H7 (cell line): ENCODE results near the gene CNTNAP2. TPM values are rescaled to one million over a fixed set of nuclear protein-coding genes. Genes with fewer than 3 reads are reported as not detected.

Experiments
- DNase-seq: peaks from one replicate; pipeline ENCODE4 v3.0.0; 2012
- H3K27me3 ChIP-seq: 2 replicates; pipeline ENCODE4 v1.6.0; 2011; ENCODE audit warnings: mild to moderate bottlenecking, low read length; ENCODE audit not compliant: control insufficient read depth, insufficient read depth
- H3K36me3 ChIP-seq: replicated peaks from 2 replicates; pipeline ENCODE4 v1.5.1; 2011; ENCODE audit warnings: low read length; ENCODE audit not compliant: control insufficient read depth, insufficient read depth
- H3K4me3 ChIP-seq: 2 replicates; pipeline ENCODE4 v1.5.1; 2011; ENCODE audit warnings: low read depth, mild to moderate bottlenecking, control low read depth, low read length, moderate library complexity; ENCODE audit not compliant: insufficient read depth
- total RNA-seq: library from RNA; depleted of rRNA; stranded (reverse); fragments of >200 nt; shearing (Covaris generic); gene quantifications from 2 replicates; pipeline ENCODE4 v1.2.3, GENCODE V29; 2014

The CNTNAP2 gene
- total RNA-seq, 1 experiment from 2014 or later = 109 TPM

DNA sequence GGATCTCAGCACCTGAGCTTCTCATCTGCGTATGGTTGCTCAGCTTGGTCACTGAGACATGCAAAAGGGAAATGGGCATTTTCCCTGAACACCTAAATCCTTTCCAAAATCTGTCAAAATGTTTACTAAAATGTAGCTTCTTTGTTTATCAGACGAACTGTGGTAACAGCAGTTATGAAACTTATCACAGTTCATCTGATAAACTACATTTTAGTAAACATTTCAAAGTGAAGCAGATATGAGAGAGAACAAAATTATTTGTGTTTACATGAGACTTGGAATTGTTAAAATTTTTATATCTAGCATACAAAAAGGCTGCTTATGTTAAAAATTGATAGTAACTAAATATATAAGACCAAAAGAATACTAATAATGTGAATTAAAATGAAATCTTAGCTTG lies 1900.5 kb downstream of the CNTNAP2 start:
- H3K27me3 ChIP-seq = no peaks in the 10 kb centered on the region; the same call in 1 of the 2 replicates
- DNase-seq = no peak
- no peak overlapping the region for H3K4me3 ChIP-seq
- no peaks in the 10 kb centered on the region for H3K36me3 ChIP-seq

DNA sequence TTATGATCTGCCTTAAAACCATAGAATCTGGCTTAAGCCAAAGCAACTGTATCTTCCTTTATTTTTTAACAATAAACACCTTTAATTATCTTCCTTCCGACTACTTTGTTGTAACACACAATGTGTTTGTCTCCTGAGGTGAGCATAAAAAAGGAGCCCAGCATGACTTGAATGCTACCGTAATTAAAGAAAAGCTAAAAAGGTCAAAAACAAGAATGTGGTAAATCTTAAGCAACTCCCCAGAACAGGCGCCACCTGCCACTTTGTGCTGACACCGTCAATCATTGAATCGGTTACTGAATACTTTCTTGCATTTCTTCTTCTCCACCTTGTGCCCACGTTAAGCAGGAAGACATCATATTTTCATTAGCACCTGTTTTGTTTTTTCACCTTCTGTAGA lies 1904.1 kb downstream of the CNTNAP2 start:
- Histone ChIP-seq H3K27me3 (no peaks in the 10 kb centered on the region; the same call in 1 of the 2 replicates), H3K4me3 (no peak overlapping the region), H3K36me3 (no peaks in the 10 kb centered on the region)
- peak; percentile 13 for DNase-seq

DNA sequence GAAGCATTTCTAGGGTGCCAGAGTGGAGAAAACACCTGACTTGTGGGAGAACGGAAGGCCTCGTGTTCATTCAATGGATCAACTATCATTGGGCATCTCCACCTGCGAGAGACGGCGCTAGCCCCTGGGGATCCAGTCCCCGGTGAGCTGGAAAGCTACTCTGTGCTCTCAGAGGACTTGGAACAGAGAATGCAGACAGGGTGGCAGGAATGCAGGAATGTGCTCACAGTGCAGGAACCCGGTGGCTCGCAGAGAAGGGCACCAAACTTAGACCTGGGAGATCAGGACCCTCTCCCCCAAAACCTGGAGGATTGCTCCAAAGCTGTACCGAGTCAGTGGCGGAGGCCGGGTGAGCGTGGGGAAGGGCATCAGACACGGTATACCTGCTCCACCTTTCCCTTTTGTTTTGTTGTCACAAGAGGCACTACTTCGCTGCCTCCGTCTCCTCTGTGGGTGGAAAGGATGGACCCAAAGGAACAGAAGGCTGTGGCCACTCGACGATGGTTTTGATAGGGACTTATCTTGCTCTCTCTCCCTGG lies 1905.0 kb downstream of the CNTNAP2 start:
- H3K36me3 ChIP-seq = no peaks in the 10 kb centered on the region
- no peak overlapping the region for H3K4me3 ChIP-seq
- DNase-seq = no peak

DNA sequence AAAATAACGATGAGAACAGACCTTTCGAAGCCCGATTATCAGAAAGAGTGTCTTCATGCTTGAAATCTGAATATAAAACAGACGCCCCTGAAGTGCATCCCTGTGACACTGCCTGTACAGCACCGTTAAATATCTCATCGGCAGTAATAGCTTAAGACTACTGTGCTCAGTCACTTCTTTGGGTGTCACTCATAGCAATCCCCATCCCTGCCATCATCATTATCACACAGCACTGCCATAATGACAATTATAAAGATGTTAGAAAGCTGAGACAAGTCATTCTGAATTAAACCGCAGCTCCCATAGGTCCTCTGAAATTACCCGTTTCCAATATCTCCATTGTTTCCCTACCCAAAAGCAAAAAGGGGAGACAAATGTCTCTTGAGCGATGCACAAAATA lies 1906.2 kb downstream of the CNTNAP2 start:
- Histone ChIP-seq H3K27me3 (no peaks in the 10 kb centered on the region; the same call in 1 of the 2 replicates), H3K36me3 (no peaks in the 10 kb centered on the region), H3K4me3 (no peak overlapping the region)
- DNase-seq = no peak

More for the DNA sequence above, 1905.0 kb downstream of the CNTNAP2 start:
- H3K27me3 ChIP-seq = no peaks in the 10 kb centered on the region; the same call in 1 of the 2 replicates

DNA sequence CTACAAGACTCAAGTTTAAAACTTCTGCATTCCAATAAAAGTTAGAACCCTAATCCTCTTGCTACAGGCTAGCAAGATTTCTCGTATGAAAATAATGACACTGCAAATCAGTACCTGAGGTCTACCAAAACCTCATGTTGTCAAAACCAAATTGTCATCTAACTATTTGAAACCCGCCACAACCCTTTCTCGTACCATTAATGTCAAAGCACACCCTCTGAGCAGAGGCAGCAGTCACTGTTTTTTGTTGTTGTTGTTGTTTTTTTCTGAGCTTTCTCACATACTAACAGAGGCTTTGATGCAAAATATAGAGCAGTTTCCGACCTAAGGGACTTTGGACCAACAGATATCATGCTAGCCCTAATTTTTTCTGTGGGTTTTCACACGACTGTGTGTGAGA lies 1910.1 kb downstream of the CNTNAP2 start:
- Histone ChIP-seq H3K27me3 (no peaks in the 10 kb centered on the region), H3K36me3 (no peaks in the 10 kb centered on the region)
- no peak for DNase-seq

DNA sequence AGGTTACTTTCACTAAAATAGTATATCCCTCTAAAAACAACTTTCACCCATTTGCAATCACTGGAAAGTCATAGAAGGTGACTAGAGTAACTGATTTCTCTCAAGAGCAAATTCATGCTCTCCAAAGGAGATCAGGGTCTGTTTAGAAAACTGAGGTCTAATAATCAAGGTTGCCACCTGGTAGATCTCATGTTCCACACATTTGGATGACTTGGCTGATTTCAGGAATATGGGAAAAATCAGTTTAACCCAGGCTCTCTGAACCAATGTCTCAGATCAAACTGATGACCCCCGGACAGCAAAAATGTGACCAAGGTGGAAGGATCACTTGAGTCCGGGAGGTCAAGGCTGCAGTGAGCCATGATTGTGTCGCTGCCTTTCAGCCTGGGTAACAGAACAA lies 1911.6 kb downstream of the CNTNAP2 start:
- H3K36me3 ChIP-seq = no peaks in the 10 kb centered on the region
- no peak overlapping the region for H3K4me3 ChIP-seq
- no peak for DNase-seq
- H3K27me3 ChIP-seq = no peaks in the 10 kb centered on the region

More for the DNA sequence above, 1910.1 kb downstream of the CNTNAP2 start:
- H3K4me3 ChIP-seq = no peak overlapping the region

DNA sequence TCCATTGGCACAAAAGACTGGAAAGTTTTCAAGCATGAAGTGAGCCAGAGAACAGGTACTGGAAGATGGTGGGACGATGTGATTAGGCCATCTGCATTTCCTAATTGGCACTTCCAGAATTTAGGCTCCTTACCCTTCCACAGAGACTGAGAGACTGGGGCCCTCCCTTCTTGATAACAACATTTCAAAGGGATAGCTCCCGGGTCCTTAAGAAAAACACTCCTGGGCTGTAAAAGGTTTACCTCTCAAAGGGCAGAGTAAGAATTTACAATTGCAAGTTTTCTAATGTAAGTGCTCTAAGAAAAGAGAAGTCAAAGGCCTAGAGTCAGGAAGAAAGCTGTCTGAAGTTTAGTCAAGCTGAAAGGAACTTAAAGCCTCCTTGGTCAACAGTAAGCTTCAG lies 1914.4 kb downstream of the CNTNAP2 start:
- H3K36me3 ChIP-seq = no peaks in the 10 kb centered on the region

DNA sequence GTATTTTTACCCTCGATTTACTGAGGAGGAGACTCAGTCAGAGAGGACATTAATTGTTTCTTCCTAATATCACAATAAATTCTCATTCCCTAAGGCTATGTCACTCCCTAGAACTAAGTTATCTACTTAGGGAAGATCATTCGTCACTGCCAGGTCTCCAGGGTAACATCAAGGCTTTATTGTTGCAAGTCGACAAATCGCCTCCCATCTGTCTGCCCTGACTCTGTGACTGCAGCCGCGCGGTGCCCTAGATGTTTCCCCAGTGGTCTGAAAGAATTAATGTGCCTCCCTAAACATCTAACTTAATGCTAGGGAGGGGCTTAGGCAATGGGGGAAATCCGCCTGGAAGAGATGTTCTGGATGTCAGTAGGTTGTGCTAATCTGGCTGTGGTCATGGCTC lies 1915.2 kb downstream of the CNTNAP2 start:
- no peak for DNase-seq

More for the DNA sequence above, 1914.4 kb downstream of the CNTNAP2 start:
- no peak for DNase-seq
- H3K4me3 ChIP-seq = no peak overlapping the region
- H3K27me3 ChIP-seq = no peaks in the 10 kb centered on the region

DNA sequence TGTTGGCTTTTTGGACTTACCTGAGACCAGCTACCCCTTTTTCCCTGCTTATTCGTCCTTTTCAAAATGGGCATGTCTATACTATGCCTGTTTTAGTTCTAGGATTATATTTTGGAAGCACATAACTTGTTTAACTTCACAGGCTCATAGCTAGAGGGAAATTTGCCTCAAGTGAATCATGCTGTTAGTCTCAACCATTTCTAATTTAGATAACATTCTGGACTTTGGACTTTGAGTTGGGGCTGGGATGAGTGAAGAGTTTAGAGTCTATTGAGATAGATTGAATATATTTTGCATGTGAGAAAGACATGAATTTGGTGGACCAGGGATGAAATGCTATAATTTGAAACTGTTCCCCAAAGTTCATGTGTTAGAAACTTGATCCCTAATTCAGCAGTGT lies 1919.3 kb downstream of the CNTNAP2 start:
- H3K36me3 ChIP-seq = no peaks in the 10 kb centered on the region
- no peak for DNase-seq
- no peaks in the 10 kb centered on the region for H3K27me3 ChIP-seq
- H3K4me3 ChIP-seq = no peak overlapping the region

More for the DNA sequence above, 1915.2 kb downstream of the CNTNAP2 start:
- Histone ChIP-seq H3K27me3 (no peaks in the 10 kb centered on the region), H3K36me3 (no peaks in the 10 kb centered on the region), H3K4me3 (no peak overlapping the region)

DNA sequence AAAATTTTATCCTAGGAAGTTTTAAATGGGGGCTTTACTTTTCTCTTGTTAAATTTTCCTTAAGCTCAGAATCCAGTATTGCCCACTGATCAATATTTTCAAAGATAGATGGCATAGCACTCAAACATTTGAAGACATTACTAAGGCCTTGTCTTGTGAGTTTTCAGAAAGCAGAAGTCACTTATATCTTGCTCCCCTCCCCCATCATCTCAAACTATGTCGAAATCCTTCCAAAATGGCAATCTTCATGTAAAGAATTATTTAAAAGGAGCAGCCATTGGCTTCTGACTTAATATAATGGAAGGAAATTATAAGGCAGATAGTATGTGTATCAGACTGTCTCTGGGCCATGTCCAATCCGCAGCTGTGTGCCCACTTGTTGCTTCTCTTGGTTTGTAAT lies 1920.4 kb downstream of the CNTNAP2 start:
- DNase-seq = no peak
- no peak overlapping the region for H3K4me3 ChIP-seq
- H3K36me3 ChIP-seq = no peaks in the 10 kb centered on the region
- no peaks in the 10 kb centered on the region for H3K27me3 ChIP-seq

DNA sequence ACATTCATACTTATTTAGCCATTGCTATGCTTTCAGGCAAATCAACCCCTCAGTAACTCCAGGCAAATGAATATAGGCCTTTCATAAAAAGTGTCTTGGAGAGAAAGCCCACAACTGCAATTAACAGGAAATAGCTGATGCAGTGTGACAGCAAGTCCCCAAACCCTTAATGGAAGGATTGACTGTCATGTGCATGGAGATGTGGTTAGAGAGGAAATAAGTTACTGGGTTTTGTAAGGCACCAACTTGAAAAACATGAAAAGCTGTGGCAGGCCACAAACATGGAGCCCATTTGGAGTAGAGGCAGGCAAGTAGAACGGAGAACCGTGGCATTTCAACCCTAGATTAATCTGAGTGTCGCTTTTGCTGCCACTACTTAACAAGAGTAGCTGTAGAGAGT lies 1924.6 kb downstream of the CNTNAP2 start:
- no peak overlapping the region for H3K4me3 ChIP-seq

DNA sequence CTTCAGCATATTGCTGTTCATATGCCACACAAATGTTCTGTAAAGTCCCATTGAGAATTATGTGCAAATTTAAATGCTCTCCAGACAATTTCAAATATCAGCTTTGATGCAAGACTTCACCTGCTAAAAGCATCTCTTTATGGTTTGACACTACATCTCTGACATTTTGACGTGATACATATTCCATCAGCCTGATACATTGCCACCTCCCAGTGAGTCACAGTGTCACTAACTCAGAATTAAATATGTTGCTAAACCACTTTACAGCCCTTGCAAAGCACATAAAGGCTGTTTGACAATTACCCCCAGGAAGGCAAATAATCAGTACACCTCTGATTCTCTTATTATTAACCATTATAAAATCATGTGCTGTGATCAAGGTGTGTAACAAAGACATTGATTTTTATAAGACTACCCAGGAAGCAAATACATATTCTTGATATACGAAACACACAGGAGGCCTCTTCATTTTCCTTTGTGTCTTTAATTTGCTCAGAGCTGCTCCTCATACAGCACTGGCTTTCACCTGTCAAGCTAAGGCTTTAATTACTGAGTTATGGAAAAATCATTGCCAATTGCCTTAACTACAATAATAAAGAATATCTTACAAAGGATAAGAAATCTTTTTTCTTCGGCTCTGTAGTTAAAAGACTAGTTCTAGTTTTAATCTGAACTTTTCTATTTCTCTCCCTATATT lies 1926.5 kb downstream of the CNTNAP2 start:
- H3K4me3 ChIP-seq = no peak overlapping the region
- H3K36me3 ChIP-seq = no peaks in the 10 kb centered on the region
- DNase-seq = no peak
- H3K27me3 ChIP-seq = no peaks in the 10 kb centered on the region

More for the DNA sequence above, 1924.6 kb downstream of the CNTNAP2 start:
- no peaks in the 10 kb centered on the region for H3K27me3 ChIP-seq
- no peak for DNase-seq
- no peaks in the 10 kb centered on the region for H3K36me3 ChIP-seq

DNA sequence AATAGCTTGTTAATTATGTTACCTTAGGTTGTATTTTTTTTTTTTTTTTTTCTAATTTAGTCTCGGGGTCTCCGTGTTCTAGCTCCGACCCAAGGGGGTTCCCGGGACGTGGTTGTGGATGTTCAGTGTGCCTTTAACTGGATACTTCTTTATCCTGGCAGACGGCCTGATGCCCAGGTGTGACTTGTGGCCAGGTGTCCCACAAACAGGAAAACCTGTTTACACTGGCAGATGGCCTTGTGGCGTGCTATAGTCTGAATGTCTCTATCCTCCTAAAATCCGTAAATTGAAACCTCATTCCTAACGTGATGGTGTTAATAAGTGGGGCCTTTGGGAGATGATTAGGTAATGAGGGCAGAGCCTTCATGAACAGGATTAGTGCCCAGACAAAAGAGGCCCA lies 1927.6 kb downstream of the CNTNAP2 start:
- no peak for DNase-seq
- no peaks in the 10 kb centered on the region for H3K36me3 ChIP-seq
- H3K27me3 ChIP-seq = no peaks in the 10 kb centered on the region
- H3K4me3 ChIP-seq = no peak overlapping the region

DNA sequence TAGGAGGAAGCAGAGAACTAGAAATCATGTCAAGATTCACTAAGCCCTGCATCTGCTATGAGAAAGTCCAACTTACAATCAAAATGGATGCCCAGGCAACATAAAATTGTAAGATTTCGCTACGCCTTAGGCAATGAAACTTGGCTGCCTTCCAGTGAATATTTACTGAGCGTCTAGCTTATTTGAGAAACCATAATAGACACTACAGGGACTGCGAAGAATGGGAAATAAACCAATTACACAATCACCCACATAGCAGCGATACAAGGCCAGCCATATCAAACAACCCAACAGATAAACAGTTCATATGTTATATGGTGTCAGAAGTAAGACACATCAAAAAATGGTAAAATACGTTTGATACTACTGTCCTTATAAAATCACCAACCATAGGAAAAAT lies 1928.9 kb downstream of the CNTNAP2 start:
- H3K36me3 ChIP-seq = no peaks in the 10 kb centered on the region
- DNase-seq = no peak
- H3K4me3 ChIP-seq = no peak overlapping the region
- H3K27me3 ChIP-seq = no peaks in the 10 kb centered on the region

DNA sequence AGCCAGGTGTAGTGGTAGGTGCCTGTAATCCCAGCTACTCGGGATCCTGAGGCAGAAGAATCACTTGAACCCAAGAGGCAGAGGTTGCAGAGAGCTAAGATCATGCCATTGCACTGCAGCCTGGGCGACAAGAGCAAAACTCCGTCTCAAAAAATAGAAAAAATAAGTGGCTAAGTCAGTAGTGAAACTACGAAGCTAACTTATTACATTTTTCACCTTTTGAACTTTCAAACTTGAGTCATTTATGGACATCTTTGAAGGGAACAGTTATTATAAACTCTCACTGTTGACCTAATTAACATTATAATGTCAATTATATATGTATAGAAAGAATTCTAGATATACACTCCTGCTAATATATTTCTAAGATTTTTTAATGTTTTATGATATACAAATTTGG lies 1932.5 kb downstream of the CNTNAP2 start:
- no peaks in the 10 kb centered on the region for H3K27me3 ChIP-seq
- no peak overlapping the region for H3K4me3 ChIP-seq
- no peak for DNase-seq
- no peaks in the 10 kb centered on the region for H3K36me3 ChIP-seq
